ENCODE data around the gene EIF4ENIF1.
"Not testable (repeated sequence)": the region's sequence is repeated elsewhere in the genome, so short reads cannot be mapped to it uniquely, and the experiment has no call there.

Gene EIF4ENIF1

GRCh38 chr22:31443516-31443915 lies 46.1 kb downstream of the EIF4ENIF1 start:
- no peak overlapping the region for H3K9ac ChIP-seq (ENCODE audit: insufficient read length)
- no peak overlapping the region for H3K27ac ChIP-seq
- no peak for DNase-seq (ENCODE audit: low read depth, low spot score)
- TF ChIP-seq FOXP2 (optimal IDR thresholded peaks at IDR 0.05; ENCODE audit: control extremely low read depth, extremely low read length, insufficient read depth): no peak
- TF ChIP-seq EZH2 (IDR thresholded peaks at IDR 0.05): no peak
- TF ChIP-seq POLR2AphosphoS5 (IDR thresholded peaks at IDR 0.05; ENCODE audit: borderline replicate concordance, low read depth, low read length): no peak
- H3K9me3 ChIP-seq (ENCODE audit: low read depth, low read length): no peaks in the 10 kb centered on the region
- H3K4me3 ChIP-seq: no peak overlapping the region
- peaks cover 79% of the 10 kb centered on the region for H3K36me3 ChIP-seq (ENCODE audit: insufficient read depth, low read length)

- H3K36me3 ChIP-seq (ENCODE audit: insufficient read depth, low read length): peaks cover 85% of the 10 kb centered on the region
- no peak overlapping the region for H3K27ac ChIP-seq
- TF ChIP-seq FOXP2 (optimal IDR thresholded peaks at IDR 0.05; ENCODE audit: control extremely low read depth, extremely low read length, insufficient read depth): no peak
- no peak for TF ChIP-seq POLR2AphosphoS5 (IDR thresholded peaks at IDR 0.05; ENCODE audit: borderline replicate concordance, low read depth, low read length)
- no peak for TF ChIP-seq EZH2 (IDR thresholded peaks at IDR 0.05)
- no peak overlapping the region for H3K9ac ChIP-seq (ENCODE audit: insufficient read length)
- H3K9me3 ChIP-seq (ENCODE audit: low read depth, low read length): no peaks in the 10 kb centered on the region
- no peak for DNase-seq (ENCODE audit: low read depth, low spot score)
- no peak overlapping the region for H3K4me3 ChIP-seq
Measured at GRCh38 chr22:31442768-31443489, 46.7 kb downstream of the EIF4ENIF1 start.

- Histone ChIP-seq H3K36me3 (ENCODE audit: insufficient read depth, low read length) (peaks cover 91% of the 10 kb centered on the region), H3K27ac (no peak overlapping the region), H3K9me3 (ENCODE audit: low read depth, low read length) (no peaks in the 10 kb centered on the region), H3K9ac (ENCODE audit: insufficient read length) (no peak overlapping the region), H3K4me3 (no peak overlapping the region)
- no peak for DNase-seq (ENCODE audit: low read depth, low spot score)
- TF ChIP-seq FOXP2 (optimal IDR thresholded peaks at IDR 0.05; ENCODE audit: control extremely low read depth, extremely low read length, insufficient read depth) (no peak), POLR2AphosphoS5 (IDR thresholded peaks at IDR 0.05; ENCODE audit: borderline replicate concordance, low read depth, low read length) (0 out of 2 replicates have a peak, but pooled peaks have one; percentile 10)
Measured at GRCh38 chr22:31441652-31442051, 48.0 kb downstream of the EIF4ENIF1 start.

GRCh38 chr22:31440681-31441080 lies 49.0 kb downstream of the EIF4ENIF1 start:
- Histone ChIP-seq H3K9ac (ENCODE audit: insufficient read length) (no peak overlapping the region), H3K27ac (no peak overlapping the region), H3K9me3 (ENCODE audit: low read depth, low read length) (no peaks in the 10 kb centered on the region), H3K36me3 (ENCODE audit: insufficient read depth, low read length) (peaks cover 96% of the 10 kb centered on the region), H3K4me3 (no peak overlapping the region)
- TF ChIP-seq EZH2 (IDR thresholded peaks at IDR 0.05) (no peak), FOXP2 (optimal IDR thresholded peaks at IDR 0.05; ENCODE audit: control extremely low read depth, extremely low read length, insufficient read depth) (no peak)
- no peak for DNase-seq (ENCODE audit: low read depth, low spot score)

- TF ChIP-seq FOXP2 (optimal IDR thresholded peaks at IDR 0.05; ENCODE audit: control extremely low read depth, extremely low read length, insufficient read depth) (no peak), POLR2AphosphoS5 (IDR thresholded peaks at IDR 0.05; ENCODE audit: borderline replicate concordance, low read depth, low read length) (no peak), EZH2 (IDR thresholded peaks at IDR 0.05) (no peak)
- H3K36me3 ChIP-seq (ENCODE audit: insufficient read depth, low read length): peaks cover 96% of the 10 kb centered on the region
- no peak overlapping the region for H3K4me3 ChIP-seq
- H3K9me3 ChIP-seq (ENCODE audit: low read depth, low read length): no peaks in the 10 kb centered on the region
- H3K27ac ChIP-seq: no peak overlapping the region
- no peak for DNase-seq (ENCODE audit: low read depth, low spot score)
- no peak overlapping the region for H3K9ac ChIP-seq (ENCODE audit: insufficient read length)
Measured at GRCh38 chr22:31439808-31440207, 49.8 kb downstream of the EIF4ENIF1 start.

GRCh38 chr22:31436132-31436531 lies 53.5 kb downstream of the EIF4ENIF1 start:
- Histone ChIP-seq H3K27ac (no peak overlapping the region), H3K9ac (ENCODE audit: insufficient read length) (no peak overlapping the region), H3K4me3 (no peak overlapping the region), H3K9me3 (ENCODE audit: low read depth, low read length) (no peaks in the 10 kb centered on the region), H3K36me3 (ENCODE audit: insufficient read depth, low read length) (peaks cover 94% of the 10 kb centered on the region)
- TF ChIP-seq EZH2 (IDR thresholded peaks at IDR 0.05) (no peak), POLR2AphosphoS5 (IDR thresholded peaks at IDR 0.05; ENCODE audit: borderline replicate concordance, low read depth, low read length) (no peak), FOXP2 (optimal IDR thresholded peaks at IDR 0.05; ENCODE audit: control extremely low read depth, extremely low read length, insufficient read depth) (no peak)
- no peak for DNase-seq (ENCODE audit: low read depth, low spot score)

- Histone ChIP-seq H3K27ac (peak overlapping the region; percentile 29; the same call in 1 of the 2 replicates), H3K36me3 (ENCODE audit: insufficient read depth, low read length) (peaks cover 89% of the 10 kb centered on the region), H3K9me3 (ENCODE audit: low read depth, low read length) (no peaks in the 10 kb centered on the region), H3K4me3 (no peak overlapping the region), H3K9ac (ENCODE audit: insufficient read length) (no peak overlapping the region)
- DNase-seq (ENCODE audit: low read depth, low spot score): no peak
- TF ChIP-seq POLR2AphosphoS5 (IDR thresholded peaks at IDR 0.05; ENCODE audit: borderline replicate concordance, low read depth, low read length) (no peak), FOXP2 (optimal IDR thresholded peaks at IDR 0.05; ENCODE audit: control extremely low read depth, extremely low read length, insufficient read depth) (no peak), EZH2 (IDR thresholded peaks at IDR 0.05) (no peak)
Measured at GRCh38 chr22:31431950-31432349, 57.7 kb downstream of the EIF4ENIF1 start.

GRCh38 chr22:31425331-31426050 lies 64.2 kb downstream of the EIF4ENIF1 start:
- TF ChIP-seq EZH2 (IDR thresholded peaks at IDR 0.05) (no peak), FOXP2 (optimal IDR thresholded peaks at IDR 0.05; ENCODE audit: control extremely low read depth, extremely low read length, insufficient read depth) (no peak), POLR2AphosphoS5 (IDR thresholded peaks at IDR 0.05; ENCODE audit: borderline replicate concordance, low read depth, low read length) (no peak)
- H3K36me3 ChIP-seq (ENCODE audit: insufficient read depth, low read length): peaks cover 88% of the 10 kb centered on the region
- H3K27ac ChIP-seq: no peak overlapping the region
- no peak overlapping the region for H3K4me3 ChIP-seq
- H3K9me3 ChIP-seq (ENCODE audit: low read depth, low read length): no peaks in the 10 kb centered on the region
- no peak overlapping the region for H3K9ac ChIP-seq (ENCODE audit: insufficient read length)
- no peak for DNase-seq (ENCODE audit: low read depth, low spot score)

- H3K9ac ChIP-seq (ENCODE audit: insufficient read length); H3K4me3 ChIP-seq; H3K27ac ChIP-seq; DNase-seq (ENCODE audit: low read depth, low spot score); H3K9me3 ChIP-seq (ENCODE audit: low read depth, low read length): not testable (repeated sequence)
- H3K36me3 ChIP-seq (ENCODE audit: insufficient read depth, low read length): peaks cover 57% of the 10 kb centered on the region
Measured at GRCh38 chr22:31402350-31402749, 87.3 kb downstream of the EIF4ENIF1 start.

Data from SK-N-MC (cell line).